ENCODE measurements around the gene DGKI.

DNA sequence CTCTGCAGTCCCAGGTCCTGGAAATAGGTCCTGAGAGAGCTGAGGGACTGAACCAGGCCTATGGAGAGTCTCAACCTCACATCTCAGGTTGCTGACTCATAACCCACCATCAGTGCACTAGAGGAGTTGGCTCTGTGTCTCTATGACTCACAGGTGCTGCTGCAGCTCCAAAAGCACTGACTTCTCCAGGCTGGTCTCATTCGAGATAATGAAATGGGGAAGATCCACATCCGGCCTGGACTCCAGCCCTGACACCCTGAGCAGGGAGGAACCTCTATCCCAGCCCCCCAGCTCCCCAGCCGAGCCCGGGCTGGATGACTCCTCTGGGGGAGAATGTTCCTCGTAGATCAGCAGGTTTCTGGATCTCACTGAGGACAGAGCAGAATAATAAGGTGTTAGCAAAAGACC, 35.5 kb upstream of the DGKI start:
- no peak for TF ChIP-seq POLR2A (IDR thresholded peaks at IDR 0.05; ENCODE audit: low read depth)
- TF ChIP-seq, protein P1, sequence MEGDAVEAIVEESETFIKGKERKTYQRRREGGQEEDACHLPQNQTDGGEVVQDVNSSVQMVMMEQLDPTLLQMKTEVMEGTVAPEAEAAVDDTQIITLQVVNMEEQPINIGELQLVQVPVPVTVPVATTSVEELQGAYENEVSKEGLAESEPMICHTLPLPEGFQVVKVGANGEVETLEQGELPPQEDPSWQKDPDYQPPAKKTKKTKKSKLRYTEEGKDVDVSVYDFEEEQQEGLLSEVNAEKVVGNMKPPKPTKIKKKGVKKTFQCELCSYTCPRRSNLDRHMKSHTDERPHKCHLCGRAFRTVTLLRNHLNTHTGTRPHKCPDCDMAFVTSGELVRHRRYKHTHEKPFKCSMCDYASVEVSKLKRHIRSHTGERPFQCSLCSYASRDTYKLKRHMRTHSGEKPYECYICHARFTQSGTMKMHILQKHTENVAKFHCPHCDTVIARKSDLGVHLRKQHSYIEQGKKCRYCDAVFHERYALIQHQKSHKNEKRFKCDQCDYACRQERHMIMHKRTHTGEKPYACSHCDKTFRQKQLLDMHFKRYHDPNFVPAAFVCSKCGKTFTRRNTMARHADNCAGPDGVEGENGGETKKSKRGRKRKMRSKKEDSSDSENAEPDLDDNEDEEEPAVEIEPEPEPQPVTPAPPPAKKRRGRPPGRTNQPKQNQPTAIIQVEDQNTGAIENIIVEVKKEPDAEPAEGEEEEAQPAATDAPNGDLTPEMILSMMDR (IDR thresholded peaks at IDR 0.05), result no peak
- TF ChIP-seq POLR2AphosphoS5 (IDR thresholded peaks at IDR 0.05), result peak; percentile 22 to 37
- TF ChIP-seq EP300 (IDR thresholded peaks at IDR 0.05), result no peak
